ENCODE measurements around the gene OASL. TPM values are rescaled to one million over a fixed set of nuclear protein-coding genes. Genes with fewer than 3 reads are reported as not detected.

Gene OASL
- total and polyA plus RNA-seq, 9 of the 15 experiments (the other 6 are each of a cell fraction or from before 2014, with no cell fraction given), result 0.14 TPM; not detected in 8

DNA sequence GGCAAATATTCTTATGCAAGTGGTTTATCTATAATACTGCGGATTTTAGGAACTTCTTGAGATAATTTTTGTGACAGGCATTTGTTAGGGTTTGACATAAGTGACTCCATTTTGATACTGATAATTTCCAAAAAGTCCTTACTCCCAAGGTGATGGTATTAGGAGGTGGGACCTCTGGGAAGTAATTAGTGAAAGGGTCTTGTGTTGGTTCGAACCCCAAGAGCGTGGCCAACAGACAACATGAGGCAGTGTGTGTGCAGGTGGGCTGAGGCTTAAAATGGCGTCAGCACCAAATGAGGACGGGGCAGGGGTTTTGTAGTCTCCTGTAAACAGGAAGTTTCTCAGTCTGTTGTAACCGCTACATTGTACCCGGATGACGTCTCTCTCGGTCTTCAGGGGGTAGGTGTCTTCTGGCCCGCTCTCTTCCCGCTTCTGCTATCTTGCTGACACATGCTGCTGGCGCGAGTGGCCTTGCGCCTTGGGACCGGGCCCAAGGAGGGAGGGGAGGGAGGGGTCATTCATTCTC, 21.0 kb downstream of the OASL start (continued):
- TF ChIP-seq, protein P1, sequence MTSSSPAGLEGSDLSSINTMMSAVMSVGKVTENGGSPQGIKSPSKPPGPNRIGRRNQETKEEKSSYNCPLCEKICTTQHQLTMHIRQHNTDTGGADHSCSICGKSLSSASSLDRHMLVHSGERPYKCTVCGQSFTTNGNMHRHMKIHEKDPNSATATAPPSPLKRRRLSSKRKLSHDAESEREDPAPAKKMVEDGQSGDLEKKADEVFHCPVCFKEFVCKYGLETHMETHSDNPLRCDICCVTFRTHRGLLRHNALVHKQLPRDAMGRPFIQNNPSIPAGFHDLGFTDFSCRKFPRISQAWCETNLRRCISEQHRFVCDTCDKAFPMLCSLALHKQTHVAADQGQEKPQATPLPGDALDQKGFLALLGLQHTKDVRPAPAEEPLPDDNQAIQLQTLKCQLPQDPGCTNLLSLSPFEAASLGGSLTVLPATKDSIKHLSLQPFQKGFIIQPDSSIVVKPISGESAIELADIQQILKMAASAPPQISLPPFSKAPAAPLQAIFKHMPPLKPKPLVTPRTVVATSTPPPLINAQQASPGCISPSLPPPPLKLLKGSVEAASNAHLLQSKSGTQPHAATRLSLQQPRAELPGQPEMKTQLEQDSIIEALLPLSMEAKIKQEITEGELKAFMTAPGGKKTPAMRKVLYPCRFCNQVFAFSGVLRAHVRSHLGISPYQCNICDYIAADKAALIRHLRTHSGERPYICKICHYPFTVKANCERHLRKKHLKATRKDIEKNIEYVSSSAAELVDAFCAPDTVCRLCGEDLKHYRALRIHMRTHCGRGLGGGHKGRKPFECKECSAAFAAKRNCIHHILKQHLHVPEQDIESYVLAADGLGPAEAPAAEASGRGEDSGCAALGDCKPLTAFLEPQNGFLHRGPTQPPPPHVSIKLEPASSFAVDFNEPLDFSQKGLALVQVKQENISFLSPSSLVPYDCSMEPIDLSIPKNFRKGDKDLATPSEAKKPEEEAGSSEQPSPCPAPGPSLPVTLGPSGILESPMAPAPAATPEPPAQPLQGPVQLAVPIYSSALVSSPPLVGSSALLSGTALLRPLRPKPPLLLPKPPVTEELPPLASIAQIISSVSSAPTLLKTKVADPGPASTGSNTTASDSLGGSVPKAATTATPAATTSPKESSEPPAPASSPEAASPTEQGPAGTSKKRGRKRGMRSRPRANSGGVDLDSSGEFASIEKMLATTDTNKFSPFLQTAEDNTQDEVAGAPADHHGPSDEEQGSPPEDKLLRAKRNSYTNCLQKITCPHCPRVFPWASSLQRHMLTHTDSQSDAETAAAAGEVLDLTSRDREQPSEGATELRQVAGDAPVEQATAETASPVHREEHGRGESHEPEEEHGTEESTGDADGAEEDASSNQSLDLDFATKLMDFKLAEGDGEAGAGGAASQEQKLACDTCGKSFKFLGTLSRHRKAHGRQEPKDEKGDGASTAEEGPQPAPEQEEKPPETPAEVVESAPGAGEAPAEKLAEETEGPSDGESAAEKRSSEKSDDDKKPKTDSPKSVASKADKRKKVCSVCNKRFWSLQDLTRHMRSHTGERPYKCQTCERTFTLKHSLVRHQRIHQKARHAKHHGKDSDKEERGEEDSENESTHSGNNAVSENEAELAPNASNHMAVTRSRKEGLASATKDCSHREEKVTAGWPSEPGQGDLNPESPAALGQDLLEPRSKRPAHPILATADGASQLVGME (CRISPR knock-in tag; IDR thresholded peaks at IDR 0.05), result no peak
- no peak for TF ChIP-seq SIN3A (IDR thresholded peaks at IDR 0.05; ENCODE audit: borderline replicate concordance in 2 of 2, control insufficient read depth in 1 of 2, low read depth in 2 of 2, low read length in 2 of 2)
- no peak for TF ChIP-seq ZNF124 (CRISPR knock-in tag; IDR thresholded peaks at IDR 0.05)
- TF ChIP-seq BACH1 (tag; IDR thresholded peaks at IDR 0.05), result peak; percentile 89
- no peak for TF ChIP-seq CHD2 (IDR thresholded peaks at IDR 0.05; ENCODE audit: low read depth, low read length)
- peak; percentile 81 for TF ChIP-seq ZNF41 (CRISPR knock-in tag; conservative IDR thresholded peaks at IDR 0.05)
- no peak for TF ChIP-seq SMARCC2 (IDR thresholded peaks at IDR 0.05; ENCODE audit: low read depth)
- TF ChIP-seq TSC22D4 (tag; IDR thresholded peaks at IDR 0.05), result no peak
- TF ChIP-seq, protein P2, sequence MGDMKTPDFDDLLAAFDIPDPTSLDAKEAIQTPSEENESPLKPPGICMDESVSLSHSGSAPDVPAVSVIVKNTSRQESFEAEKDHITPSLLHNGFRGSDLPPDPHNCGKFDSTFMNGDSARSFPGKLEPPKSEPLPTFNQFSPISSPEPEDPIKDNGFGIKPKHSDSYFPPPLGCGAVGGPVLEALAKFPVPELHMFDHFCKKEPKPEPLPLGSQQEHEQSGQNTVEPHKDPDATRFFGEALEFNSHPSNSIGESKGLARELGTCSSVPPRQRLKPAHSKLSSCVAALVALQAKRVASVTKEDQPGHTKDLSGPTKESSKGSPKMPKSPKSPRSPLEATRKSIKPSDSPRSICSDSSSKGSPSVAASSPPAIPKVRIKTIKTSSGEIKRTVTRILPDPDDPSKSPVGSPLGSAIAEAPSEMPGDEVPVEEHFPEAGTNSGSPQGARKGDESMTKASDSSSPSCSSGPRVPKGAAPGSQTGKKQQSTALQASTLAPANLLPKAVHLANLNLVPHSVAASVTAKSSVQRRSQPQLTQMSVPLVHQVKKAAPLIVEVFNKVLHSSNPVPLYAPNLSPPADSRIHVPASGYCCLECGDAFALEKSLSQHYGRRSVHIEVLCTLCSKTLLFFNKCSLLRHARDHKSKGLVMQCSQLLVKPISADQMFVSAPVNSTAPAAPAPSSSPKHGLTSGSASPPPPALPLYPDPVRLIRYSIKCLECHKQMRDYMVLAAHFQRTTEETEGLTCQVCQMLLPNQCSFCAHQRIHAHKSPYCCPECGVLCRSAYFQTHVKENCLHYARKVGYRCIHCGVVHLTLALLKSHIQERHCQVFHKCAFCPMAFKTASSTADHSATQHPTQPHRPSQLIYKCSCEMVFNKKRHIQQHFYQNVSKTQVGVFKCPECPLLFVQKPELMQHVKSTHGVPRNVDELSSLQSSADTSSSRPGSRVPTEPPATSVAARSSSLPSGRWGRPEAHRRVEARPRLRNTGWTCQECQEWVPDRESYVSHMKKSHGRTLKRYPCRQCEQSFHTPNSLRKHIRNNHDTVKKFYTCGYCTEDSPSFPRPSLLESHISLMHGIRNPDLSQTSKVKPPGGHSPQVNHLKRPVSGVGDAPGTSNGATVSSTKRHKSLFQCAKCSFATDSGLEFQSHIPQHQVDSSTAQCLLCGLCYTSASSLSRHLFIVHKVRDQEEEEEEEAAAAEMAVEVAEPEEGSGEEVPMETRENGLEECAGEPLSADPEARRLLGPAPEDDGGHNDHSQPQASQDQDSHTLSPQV (IDR thresholded peaks at IDR 0.05), result peak; percentile 99
- TF ChIP-seq PTTG1 (tag; IDR thresholded peaks at IDR 0.05; ENCODE audit: low read depth), result peak; percentile 98
- no peak for TF ChIP-seq DPF2 (IDR thresholded peaks at IDR 0.05)
- no peak for TF ChIP-seq SOX6 (IDR thresholded peaks at IDR 0.05)
- TF ChIP-seq, protein P3, sequence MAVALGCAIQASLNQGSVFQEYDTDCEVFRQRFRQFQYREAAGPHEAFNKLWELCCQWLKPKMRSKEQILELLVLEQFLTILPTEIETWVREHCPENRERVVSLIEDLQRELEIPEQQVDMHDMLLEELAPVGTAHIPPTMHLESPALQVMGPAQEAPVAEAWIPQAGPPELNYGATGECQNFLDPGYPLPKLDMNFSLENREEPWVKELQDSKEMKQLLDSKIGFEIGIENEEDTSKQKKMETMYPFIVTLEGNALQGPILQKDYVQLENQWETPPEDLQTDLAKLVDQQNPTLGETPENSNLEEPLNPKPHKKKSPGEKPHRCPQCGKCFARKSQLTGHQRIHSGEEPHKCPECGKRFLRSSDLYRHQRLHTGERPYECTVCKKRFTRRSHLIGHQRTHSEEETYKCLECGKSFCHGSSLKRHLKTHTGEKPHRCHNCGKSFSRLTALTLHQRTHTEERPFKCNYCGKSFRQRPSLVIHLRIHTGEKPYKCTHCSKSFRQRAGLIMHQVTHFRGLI (CRISPR knock-in tag; IDR thresholded peaks at IDR 0.05), result peak; percentile 81
- no peak for TF ChIP-seq U2AF2 (optimal IDR thresholded peaks at IDR 0.05; ENCODE audit: low read depth, low read length)
- no peak for TF ChIP-seq ZNF24 (IDR thresholded peaks at IDR 0.05)
- no peak for TF ChIP-seq SREBF2 (CRISPR knock-in tag; IDR thresholded peaks at IDR 0.05)
- TF ChIP-seq SMAD3 (CRISPR knock-in tag; conservative IDR thresholded peaks at IDR 0.05), result peak; percentile 88
- no peak for TF ChIP-seq TRIM28 (IDR thresholded peaks at IDR 0.05)
- no peak for TF ChIP-seq ZNF408 (CRISPR knock-in tag; IDR thresholded peaks at IDR 0.05; ENCODE audit: low read depth)
